ENCODE measurements around the gene EPHA1. TPM values are rescaled to one million over a fixed set of nuclear protein-coding genes. Genes with fewer than 3 reads are reported as not detected.
A peak's percentile ranks its signal among the peaks of the same experiment; 100 is the strongest.

Gene EPHA1
- total RNA-seq, result under 1 TPM in 2 of 4 donors, not detected in 2; 0.46 to 0.56 TPM
- polyA plus RNA-seq, result 0.02 TPM
- long read RNA-seq, donor 1, partial matches to known transcripts, result 1 of 1 reads
- long read RNA-seq, donor 1, other reads (novel, unspliced or antisense), result 0 of 1 reads
- long read RNA-seq, donor 2, result 0 reads
- long read RNA-seq, donor 3, result 0 reads
- long read RNA-seq, donor 4, result 0 reads

- intact Hi-C loops (cut with DNase I), result loop anchor here in 1 of 4 donors (10.0 kb wide), 1 partner anchor 164 kb away; no protein-coding TSS in a partner anchor
- no peak within 1 kb of the TSS for H3K27ac ChIP-seq (ENCODE audit: low read length)
- DNase-seq (peak in 1 of 3 donors; percentile 45), ATAC-seq (peak in 1 of 2 donors; percentile 38)
- WGBS, result 18% methylated on average over 39 of the region's 39 CpGs
- no peaks in the 10 kb centered on the region for H3K27me3 ChIP-seq (ENCODE audit: control insufficient read depth, insufficient read depth)
- peak within 1 kb of the TSS; percentile 21 for H3K4me3 ChIP-seq (ENCODE audit: low read length)
- no peaks in the 10 kb centered on the region for H3K9me3 ChIP-seq (ENCODE audit: control insufficient read depth, low read length)
- H3K4me1 ChIP-seq (ENCODE audit: control insufficient read depth, insufficient read depth, low read length), result peaks cover 2% of the 10 kb centered on the region
Observed at GRCh38 chr7:143408686-143409561, at the start of gene EPHA1. Gene EPHA1, minus strand, starts transcription at chr7:143408856. Its CDS starts 51 bp downstream, at chr7:143408805.

GRCh38 chr7:143458263-143458662 is 49.6 kb upstream of the EPHA1 start:
- intact Hi-C loops (cut with DNase I), result no loop called here
- H3K9me3 ChIP-seq (ENCODE audit: control insufficient read depth, low read length), result no peaks in the 10 kb centered on the region
- H3K27ac ChIP-seq (ENCODE audit: low read length), result no peak overlapping the region
- ATAC-seq, result no peak
- no peak overlapping the region for H3K4me3 ChIP-seq (ENCODE audit: low read length)
- no peak for DNase-seq
- 55% methylated on average over 3 of the region's 3 CpGs for WGBS
- H3K4me1 ChIP-seq (ENCODE audit: control insufficient read depth, insufficient read depth, low read length), result no peaks in the 10 kb centered on the region
- no peaks in the 10 kb centered on the region for H3K27me3 ChIP-seq (ENCODE audit: control insufficient read depth, insufficient read depth)

GRCh38 chr7:143456992-143457793 is 48.5 kb upstream of the EPHA1 start:
- Histone ChIP-seq H3K27me3 (ENCODE audit: control insufficient read depth, insufficient read depth) (no peaks in the 10 kb centered on the region), H3K4me1 (ENCODE audit: control insufficient read depth, insufficient read depth, low read length) (no peaks in the 10 kb centered on the region), H3K4me3 (ENCODE audit: low read length) (no peak overlapping the region), H3K9me3 (ENCODE audit: control insufficient read depth, low read length) (no peaks in the 10 kb centered on the region), H3K27ac (ENCODE audit: low read length) (no peak overlapping the region)
- WGBS, result 77% methylated on average over 4 of the region's 4 CpGs
- ATAC-seq (no peak), DNase-seq (no peak)
- intact Hi-C loops (cut with DNase I), result no loop called here

DNA sequence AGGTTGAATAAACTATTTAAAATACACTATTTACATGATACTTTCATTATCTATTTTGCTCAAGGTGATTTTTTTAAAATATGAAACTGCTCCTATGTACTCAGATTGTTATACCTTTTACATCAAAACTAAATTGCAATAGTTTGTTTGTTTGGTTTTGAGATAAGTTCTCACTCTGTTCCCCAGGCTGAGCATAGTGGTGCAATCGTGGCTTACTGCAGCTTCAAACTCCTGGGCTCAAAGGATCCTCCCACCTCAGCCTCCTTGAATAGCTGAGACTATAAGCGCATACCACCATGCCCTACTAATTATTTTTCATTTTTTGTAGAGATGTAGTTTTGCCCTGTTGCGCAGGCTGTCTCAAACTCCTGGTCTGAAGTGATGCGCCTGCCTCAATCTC is 47.3 kb upstream of the EPHA1 start:
- intact Hi-C loops (cut with DNase I), result no loop called here
- Histone ChIP-seq H3K4me3 (ENCODE audit: low read length) (no peak overlapping the region), H3K27ac (ENCODE audit: low read length) (no peak overlapping the region), H3K9me3 (ENCODE audit: control insufficient read depth, low read length) (no peaks in the 10 kb centered on the region), H3K27me3 (ENCODE audit: control insufficient read depth, insufficient read depth) (no peaks in the 10 kb centered on the region), H3K4me1 (ENCODE audit: control insufficient read depth, insufficient read depth, low read length) (no peaks in the 10 kb centered on the region)
- ATAC-seq, result no peak
- DNase-seq, result no peak
- 85% methylated on average over 4 of the region's 4 CpGs for WGBS

- WGBS, result 75% methylated on average over 2 of the region's 2 CpGs
- no peaks in the 10 kb centered on the region for H3K27me3 ChIP-seq (ENCODE audit: control insufficient read depth, insufficient read depth)
- H3K4me1 ChIP-seq (ENCODE audit: control insufficient read depth, insufficient read depth, low read length), result no peaks in the 10 kb centered on the region
- H3K27ac ChIP-seq (ENCODE audit: low read length), result no peak overlapping the region
- no peak for DNase-seq
- ATAC-seq, result no peak
- no peak overlapping the region for H3K4me3 ChIP-seq (ENCODE audit: low read length)
- intact Hi-C loops (cut with DNase I), result no loop called here
- H3K9me3 ChIP-seq (ENCODE audit: control insufficient read depth, low read length), result no peaks in the 10 kb centered on the region
Observed at GRCh38 chr7:143455491-143455890, 46.8 kb upstream of the EPHA1 start.

GRCh38 chr7:143454091-143454680 is 45.5 kb upstream of the EPHA1 start:
- Histone ChIP-seq H3K27ac (ENCODE audit: low read length) (no peak overlapping the region), H3K9me3 (ENCODE audit: control insufficient read depth, low read length) (no peaks in the 10 kb centered on the region), H3K4me3 (ENCODE audit: low read length) (no peak overlapping the region), H3K4me1 (ENCODE audit: control insufficient read depth, insufficient read depth, low read length) (no peaks in the 10 kb centered on the region), H3K27me3 (ENCODE audit: control insufficient read depth, insufficient read depth) (no peaks in the 10 kb centered on the region)
- intact Hi-C loops (cut with DNase I), result no loop called here
- no peak for ATAC-seq
- WGBS, result 60% methylated on average over 1 of the region's 1 CpG
- DNase-seq, result no peak

- WGBS, result 87% methylated on average over 2 of the region's 2 CpGs
- DNase-seq (no peak), ATAC-seq (no peak)
- Histone ChIP-seq H3K9me3 (ENCODE audit: control insufficient read depth, low read length) (no peaks in the 10 kb centered on the region), H3K27ac (ENCODE audit: low read length) (no peak overlapping the region), H3K27me3 (ENCODE audit: control insufficient read depth, insufficient read depth) (no peaks in the 10 kb centered on the region), H3K4me1 (ENCODE audit: control insufficient read depth, insufficient read depth, low read length) (no peaks in the 10 kb centered on the region), H3K4me3 (ENCODE audit: low read length) (no peak overlapping the region)
- intact Hi-C loops (cut with DNase I), result no loop called here
Observed at GRCh38 chr7:143452495-143452894, 43.8 kb upstream of the EPHA1 start.

DNA sequence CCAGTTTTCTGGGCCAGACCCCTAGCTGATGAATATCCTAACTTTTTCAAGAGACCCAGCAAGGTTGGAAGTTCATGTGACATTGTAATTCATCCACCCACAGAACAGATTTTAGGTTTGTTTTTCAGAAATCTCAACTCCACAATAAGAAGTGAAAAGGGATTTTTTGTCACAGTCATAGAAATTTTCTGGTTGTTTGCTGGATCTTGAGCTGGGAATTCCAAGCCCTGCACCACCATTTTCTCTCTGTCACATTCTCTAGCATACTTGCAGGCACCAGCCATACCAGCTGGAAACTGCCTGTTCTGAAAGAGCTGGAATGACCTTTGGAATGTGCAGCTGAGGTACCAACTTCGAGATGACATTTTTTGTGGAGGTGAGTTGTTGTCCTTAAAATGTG is 43.1 kb upstream of the EPHA1 start:
- ATAC-seq, result no peak
- Histone ChIP-seq H3K27me3 (ENCODE audit: control insufficient read depth, insufficient read depth) (no peaks in the 10 kb centered on the region), H3K9me3 (ENCODE audit: control insufficient read depth, low read length) (no peaks in the 10 kb centered on the region), H3K27ac (ENCODE audit: low read length) (no peak overlapping the region), H3K4me3 (ENCODE audit: low read length) (no peak overlapping the region), H3K4me1 (ENCODE audit: control insufficient read depth, insufficient read depth, low read length) (no peaks in the 10 kb centered on the region)
- DNase-seq, result no peak
- 93% methylated on average over 1 of the region's 1 CpG for WGBS
- intact Hi-C loops (cut with DNase I), result no loop called here

GRCh38 chr7:143451122-143451521 is 42.5 kb upstream of the EPHA1 start:
- DNase-seq (no peak), ATAC-seq (no peak)
- no peaks in the 10 kb centered on the region for H3K4me1 ChIP-seq (ENCODE audit: control insufficient read depth, insufficient read depth, low read length)
- no peak overlapping the region for H3K4me3 ChIP-seq (ENCODE audit: low read length)
- intact Hi-C loops (cut with DNase I), result no loop called here
- no peaks in the 10 kb centered on the region for H3K27me3 ChIP-seq (ENCODE audit: control insufficient read depth, insufficient read depth)
- no peak overlapping the region for H3K27ac ChIP-seq (ENCODE audit: low read length)
- H3K9me3 ChIP-seq (ENCODE audit: control insufficient read depth, low read length), result no peaks in the 10 kb centered on the region

- Histone ChIP-seq H3K27me3 (ENCODE audit: control insufficient read depth, insufficient read depth) (no peaks in the 10 kb centered on the region), H3K27ac (ENCODE audit: low read length) (no peak overlapping the region), H3K4me1 (ENCODE audit: control insufficient read depth, insufficient read depth, low read length) (no peaks in the 10 kb centered on the region), H3K9me3 (ENCODE audit: control insufficient read depth, low read length) (no peaks in the 10 kb centered on the region), H3K4me3 (ENCODE audit: low read length) (no peak overlapping the region)
- intact Hi-C loops (cut with DNase I), result no loop called here
- ATAC-seq (no peak), DNase-seq (no peak)
- WGBS, result 82% methylated on average over 3 of the region's 3 CpGs
Observed at GRCh38 chr7:143449793-143450192, 41.1 kb upstream of the EPHA1 start.

DNA sequence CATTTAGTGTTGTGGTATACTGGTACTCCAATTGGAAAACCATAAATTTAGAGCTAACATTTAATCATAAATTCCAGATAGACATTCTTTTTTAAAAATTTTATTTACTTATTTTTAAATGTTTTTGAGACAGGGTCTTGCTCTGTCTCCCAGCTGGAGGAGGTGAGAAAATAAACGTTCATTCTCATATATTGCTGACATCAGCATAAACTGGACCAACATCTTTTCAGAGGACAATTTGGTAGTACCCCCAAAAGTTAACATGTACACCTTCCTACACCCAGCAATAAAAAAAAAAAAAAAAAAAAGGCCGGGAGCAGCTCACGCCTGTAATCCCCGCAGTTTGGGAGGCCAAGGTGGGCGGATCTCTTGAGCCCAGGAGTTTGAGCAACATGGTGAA is 39.8 kb upstream of the EPHA1 start:
- intact Hi-C loops (cut with DNase I), result no loop called here
- no peaks in the 10 kb centered on the region for H3K27me3 ChIP-seq (ENCODE audit: control insufficient read depth, insufficient read depth)
- ATAC-seq (no peak), DNase-seq (no peak)
- no peaks in the 10 kb centered on the region for H3K9me3 ChIP-seq (ENCODE audit: control insufficient read depth, low read length)
- no peaks in the 10 kb centered on the region for H3K4me1 ChIP-seq (ENCODE audit: control insufficient read depth, insufficient read depth, low read length)
- H3K27ac ChIP-seq (ENCODE audit: low read length), result no peak overlapping the region
- WGBS, result 94% methylated on average over 5 of the region's 5 CpGs
- no peak overlapping the region for H3K4me3 ChIP-seq (ENCODE audit: low read length)
